Muscle layer of duodenum (tissue), 2 donors: ENCODE measurements around the gene CCDC85C.

Experiments used
- H3K27ac ChIP-seq: one replicate; pipeline ENCODE4 v1.7.0; 2013; ENCODE audit warnings: mild to moderate bottlenecking, low read length
- H3K27me3 ChIP-seq: one replicate; pipeline ENCODE4 v1.7.0; 2013; ENCODE audit warnings: low read depth, mild to moderate bottlenecking, control low read depth, low read length
- H3K36me3 ChIP-seq, 2 donors: one replicate each; pipeline ENCODE4 v1.7.0; 2013; ENCODE audit warnings: low read length in 2 of 2, control low read depth in 1 of 2, mild to moderate bottlenecking in 1 of 2; ENCODE audit not compliant: insufficient read depth in 2 of 2, control insufficient read depth in 1 of 2
- H3K4me1 ChIP-seq, 2 donors: one replicate each; pipeline ENCODE4 v1.7.0; 2013; ENCODE audit warnings: low read length in 2 of 2, mild to moderate bottlenecking in 2 of 2, control low read depth in 1 of 2, moderate library complexity in 1 of 2; ENCODE audit not compliant: insufficient read depth in 2 of 2, control insufficient read depth in 1 of 2
- H3K4me3 ChIP-seq, 2 donors: one replicate each; pipeline ENCODE4 v1.7.0; 2013; ENCODE audit warnings: low read length in 2 of 2, low read depth in 1 of 2, mild to moderate bottlenecking in 1 of 2
- H3K9me3 ChIP-seq, 2 donors: one replicate each; pipeline ENCODE4 v1.7.0; 2013; ENCODE audit warnings: low read length in 2 of 2, control low read depth in 1 of 2, mild to moderate bottlenecking in 1 of 2; ENCODE audit not compliant: control insufficient read depth in 1 of 2
- donor health status: healthy.

Gene CCDC85C

DNA sequence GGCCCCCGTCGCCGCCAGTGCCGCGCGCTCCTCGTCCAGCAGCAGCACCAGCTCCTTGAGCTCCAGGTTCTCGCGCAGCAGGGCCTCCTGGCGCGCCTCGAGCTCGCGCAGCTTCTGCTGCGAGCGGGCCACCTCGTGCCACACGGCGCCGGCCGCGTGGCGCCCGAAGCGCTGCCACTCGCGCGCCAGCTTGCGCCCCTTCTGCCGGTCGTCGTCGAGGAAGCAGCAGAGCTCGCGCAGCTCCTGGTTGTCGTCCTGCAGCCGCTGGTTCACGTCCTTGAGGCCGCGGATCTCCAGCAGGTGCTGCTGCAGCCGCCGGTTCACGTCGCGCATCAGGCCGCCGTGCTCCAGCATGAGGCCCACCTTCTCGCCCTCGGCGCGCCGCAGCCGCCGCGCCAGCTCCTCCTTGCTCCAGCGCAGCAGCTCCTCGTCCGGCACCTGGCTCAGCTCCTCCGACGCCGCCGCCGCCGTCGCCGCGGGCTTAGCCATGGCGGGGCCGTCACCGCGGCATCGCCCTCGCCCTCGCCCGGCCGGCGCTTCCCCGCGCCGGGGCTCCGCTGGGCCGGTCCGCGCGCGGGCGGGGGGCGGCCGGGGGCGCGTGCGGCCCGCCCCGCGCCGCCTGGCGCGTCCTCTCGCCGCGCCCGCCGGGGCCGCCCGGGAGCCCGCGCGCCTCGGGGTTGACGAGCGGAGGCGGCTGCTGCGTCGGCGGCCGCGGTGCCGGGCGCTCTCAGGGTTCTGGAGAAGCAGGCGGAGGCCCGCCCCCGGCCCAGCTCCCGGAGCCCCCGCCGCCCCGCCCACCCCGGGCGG lies at the start of gene CCDC85C:
Gene CCDC85C, minus strand, starts transcription at position 737 of the 807 bp plus-strand sequence. Its CDS starts 248 bp downstream, at position 489.
- Histone ChIP-seq H3K4me1 (peaks cover 10 to 39% of the 10 kb centered on the region in 2 donors), H3K36me3 (no peaks in the 10 kb centered on the region), H3K27me3 (no peaks in the 10 kb centered on the region), H3K4me3 (peak within 1 kb of the TSS; percentile 67 to 83), H3K27ac (no peak within 1 kb of the TSS), H3K9me3 (no peaks in the 10 kb centered on the region)

DNA sequence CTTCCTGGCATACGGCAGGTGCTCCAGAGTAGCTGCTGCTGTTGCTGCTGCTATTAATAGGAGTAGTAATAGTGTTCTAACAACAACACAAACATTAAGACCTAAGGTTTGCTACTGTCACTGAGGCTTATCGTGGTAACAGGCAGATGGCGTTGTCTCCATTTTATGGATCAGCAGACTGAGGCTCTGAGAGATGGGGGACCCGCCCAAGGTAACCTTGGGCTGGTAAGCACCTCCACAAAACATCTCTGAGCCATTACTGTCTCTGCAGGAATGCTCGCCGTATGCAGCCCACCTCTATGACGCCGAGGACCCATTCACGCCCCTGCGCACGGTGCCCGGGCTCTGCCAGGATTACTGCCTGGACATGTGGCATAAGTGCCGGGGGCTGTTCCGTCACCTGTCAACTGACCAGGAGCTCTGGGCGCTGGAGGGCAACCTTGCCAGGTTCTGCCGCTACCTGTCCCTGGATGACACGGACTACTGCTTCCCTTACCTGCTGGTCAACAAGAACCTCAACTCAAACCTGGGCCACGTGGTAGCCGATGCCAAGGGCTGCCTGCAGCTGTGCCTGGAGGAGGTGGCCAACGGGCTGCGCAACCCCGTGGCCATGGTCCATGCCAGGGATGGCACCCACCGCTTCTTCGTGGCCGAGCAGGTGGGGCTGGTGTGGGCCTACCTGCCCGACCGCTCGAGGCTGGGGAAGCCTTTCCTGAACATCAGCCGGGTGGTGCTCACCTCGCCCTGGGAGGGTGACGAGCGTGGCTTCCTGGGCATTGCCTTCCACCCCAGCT lies 48.1 kb upstream of the CCDC85C start:
- Histone ChIP-seq H3K27me3 (no peaks in the 10 kb centered on the region), H3K9me3 (no peaks in the 10 kb centered on the region), H3K4me3 (no peak overlapping the region), H3K27ac (no peak overlapping the region), H3K36me3 (no peaks in the 10 kb centered on the region), H3K4me1 (no peaks in the 10 kb centered on the region)

DNA sequence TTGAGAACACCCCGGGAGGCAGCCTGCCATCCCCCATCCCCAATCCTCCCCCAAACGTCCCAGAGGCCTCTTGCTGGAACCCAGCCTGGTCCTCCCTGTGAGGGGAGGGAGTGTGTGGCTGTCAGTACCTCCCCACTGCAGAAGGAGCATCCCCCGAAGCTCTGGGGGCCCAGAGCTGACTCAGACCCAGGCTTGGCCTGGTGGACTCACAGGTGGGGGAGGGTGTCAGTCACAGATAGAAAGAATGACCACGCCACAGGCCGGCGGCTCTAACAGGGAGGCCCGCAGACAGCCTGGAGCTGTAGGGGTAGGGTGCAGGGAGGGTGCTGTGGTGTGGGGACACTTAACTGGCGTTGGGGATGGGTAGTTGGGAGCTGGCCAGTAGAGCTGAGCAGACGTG lies 46.2 kb upstream of the CCDC85C start:
- H3K4me3 ChIP-seq: no peak overlapping the region
- H3K27ac ChIP-seq: no peak overlapping the region
- no peaks in the 10 kb centered on the region for H3K36me3 ChIP-seq
- no peaks in the 10 kb centered on the region for H3K27me3 ChIP-seq
- H3K9me3 ChIP-seq: no peaks in the 10 kb centered on the region
- peaks cover 0 to 9% of the 10 kb centered on the region in 2 donors for H3K4me1 ChIP-seq

DNA sequence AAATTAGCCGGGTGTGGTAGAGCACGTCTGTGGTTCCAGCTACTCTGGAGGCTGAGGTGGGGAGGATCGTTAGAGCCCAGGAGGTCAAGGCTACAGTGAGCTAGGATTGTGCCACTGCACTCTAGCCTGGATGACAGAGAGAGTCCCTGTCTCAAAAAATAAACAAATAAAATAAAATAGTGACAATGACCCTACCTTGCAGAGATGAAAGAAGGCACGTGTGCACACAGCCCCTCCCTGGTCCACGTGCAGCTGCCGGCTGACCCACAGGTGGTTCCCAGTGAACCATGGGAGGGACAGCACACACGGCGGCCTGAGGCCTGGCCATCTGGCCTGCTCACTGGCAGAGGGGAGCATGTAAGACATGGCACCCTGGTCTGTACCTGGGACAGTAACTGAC lies 45.6 kb upstream of the CCDC85C start:
- Histone ChIP-seq H3K4me3 (no peak overlapping the region), H3K4me1 (peaks cover 0 to 9% of the 10 kb centered on the region in 2 donors), H3K27ac (no peak overlapping the region), H3K36me3 (no peaks in the 10 kb centered on the region), H3K9me3 (no peaks in the 10 kb centered on the region), H3K27me3 (no peaks in the 10 kb centered on the region)

DNA sequence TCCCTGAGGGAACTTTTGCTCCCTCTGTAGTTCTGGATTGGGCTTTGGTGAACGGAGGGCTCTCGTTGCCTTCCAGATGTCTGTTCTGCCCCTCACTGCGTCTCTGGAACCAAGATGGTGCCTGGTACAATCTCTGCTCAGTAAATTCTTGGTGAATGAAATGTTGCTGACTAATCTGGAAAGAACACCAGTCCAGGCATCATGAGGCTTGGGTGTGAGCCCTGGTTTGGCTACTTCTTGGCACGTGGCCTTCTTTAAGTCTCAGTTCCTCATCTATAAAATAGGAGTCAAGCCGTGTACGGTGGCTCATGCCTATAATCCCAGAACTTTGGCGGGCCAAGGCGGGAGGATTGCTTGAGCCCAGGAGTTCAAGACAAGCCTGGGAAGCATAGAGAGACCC lies 45.2 kb upstream of the CCDC85C start:
- Histone ChIP-seq H3K4me3 (no peak overlapping the region), H3K36me3 (no peaks in the 10 kb centered on the region), H3K27me3 (no peaks in the 10 kb centered on the region), H3K27ac (no peak overlapping the region), H3K4me1 (peaks cover 0 to 9% of the 10 kb centered on the region in 2 donors), H3K9me3 (no peaks in the 10 kb centered on the region)

DNA sequence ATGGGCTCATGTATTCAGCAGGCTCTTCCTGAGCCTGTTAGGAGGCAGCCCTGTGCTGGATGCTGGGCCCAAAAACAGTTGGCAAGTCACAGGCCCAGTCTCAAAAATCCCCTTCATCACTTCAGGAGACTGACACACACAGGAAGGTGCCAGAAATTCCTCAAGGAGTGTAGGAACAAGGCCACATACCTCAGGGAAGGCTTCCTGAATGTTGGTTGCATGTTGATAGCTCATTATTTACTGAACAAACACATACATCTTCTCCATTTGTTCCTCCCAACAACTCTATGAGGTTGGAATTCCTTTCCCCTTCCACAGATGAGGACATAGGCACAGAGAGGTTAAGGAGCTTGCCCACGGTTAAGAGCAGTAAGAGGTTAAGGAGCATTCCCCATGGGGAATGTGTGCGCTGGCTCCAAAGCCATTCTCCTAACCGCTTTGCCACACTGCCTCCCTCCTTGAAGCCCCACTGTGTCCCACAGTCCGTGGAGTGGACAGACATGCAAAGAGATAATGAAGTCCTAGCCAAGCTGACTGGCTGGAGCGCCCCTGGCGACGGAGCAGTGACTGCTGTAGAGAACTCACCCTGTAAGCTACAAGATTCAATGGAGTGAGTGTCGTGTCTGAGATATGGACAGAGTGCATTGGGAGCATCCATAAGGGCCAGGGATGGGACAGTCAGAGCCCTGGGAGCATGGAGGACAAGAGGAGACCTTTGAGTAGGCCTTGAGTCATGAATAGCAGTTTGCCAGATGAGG lies 44.2 kb upstream of the CCDC85C start:
- H3K4me3 ChIP-seq: no peak overlapping the region
- peaks cover 0 to 9% of the 10 kb centered on the region in 2 donors for H3K4me1 ChIP-seq
- no peaks in the 10 kb centered on the region for H3K36me3 ChIP-seq
- no peaks in the 10 kb centered on the region for H3K9me3 ChIP-seq
- H3K27me3 ChIP-seq: no peaks in the 10 kb centered on the region
- no peak overlapping the region for H3K27ac ChIP-seq

DNA sequence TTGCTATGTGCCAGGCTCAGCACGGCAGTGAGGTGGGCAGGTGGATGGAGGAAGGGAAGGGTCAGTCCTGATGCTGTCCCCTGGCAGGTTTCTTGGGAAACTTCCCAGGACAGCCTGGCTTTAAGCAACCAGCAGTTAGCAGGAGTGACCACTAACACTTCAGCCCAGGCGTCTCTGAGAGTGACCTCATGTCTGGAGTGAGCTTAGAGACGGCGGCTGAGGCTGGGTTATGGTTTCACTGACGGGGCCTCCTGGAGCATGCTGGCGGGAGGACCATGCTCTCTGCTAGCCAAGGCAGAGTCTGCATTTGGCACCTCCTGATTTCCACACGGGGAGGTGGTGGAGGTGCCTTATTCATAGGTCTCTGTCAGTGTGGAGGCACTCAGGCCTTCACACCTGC lies 43.4 kb upstream of the CCDC85C start:
- H3K4me1 ChIP-seq: peaks cover 0 to 9% of the 10 kb centered on the region in 2 donors
- no peak overlapping the region for H3K4me3 ChIP-seq
- no peaks in the 10 kb centered on the region for H3K9me3 ChIP-seq
- no peaks in the 10 kb centered on the region for H3K36me3 ChIP-seq
- no peak overlapping the region for H3K27ac ChIP-seq
- no peaks in the 10 kb centered on the region for H3K27me3 ChIP-seq

DNA sequence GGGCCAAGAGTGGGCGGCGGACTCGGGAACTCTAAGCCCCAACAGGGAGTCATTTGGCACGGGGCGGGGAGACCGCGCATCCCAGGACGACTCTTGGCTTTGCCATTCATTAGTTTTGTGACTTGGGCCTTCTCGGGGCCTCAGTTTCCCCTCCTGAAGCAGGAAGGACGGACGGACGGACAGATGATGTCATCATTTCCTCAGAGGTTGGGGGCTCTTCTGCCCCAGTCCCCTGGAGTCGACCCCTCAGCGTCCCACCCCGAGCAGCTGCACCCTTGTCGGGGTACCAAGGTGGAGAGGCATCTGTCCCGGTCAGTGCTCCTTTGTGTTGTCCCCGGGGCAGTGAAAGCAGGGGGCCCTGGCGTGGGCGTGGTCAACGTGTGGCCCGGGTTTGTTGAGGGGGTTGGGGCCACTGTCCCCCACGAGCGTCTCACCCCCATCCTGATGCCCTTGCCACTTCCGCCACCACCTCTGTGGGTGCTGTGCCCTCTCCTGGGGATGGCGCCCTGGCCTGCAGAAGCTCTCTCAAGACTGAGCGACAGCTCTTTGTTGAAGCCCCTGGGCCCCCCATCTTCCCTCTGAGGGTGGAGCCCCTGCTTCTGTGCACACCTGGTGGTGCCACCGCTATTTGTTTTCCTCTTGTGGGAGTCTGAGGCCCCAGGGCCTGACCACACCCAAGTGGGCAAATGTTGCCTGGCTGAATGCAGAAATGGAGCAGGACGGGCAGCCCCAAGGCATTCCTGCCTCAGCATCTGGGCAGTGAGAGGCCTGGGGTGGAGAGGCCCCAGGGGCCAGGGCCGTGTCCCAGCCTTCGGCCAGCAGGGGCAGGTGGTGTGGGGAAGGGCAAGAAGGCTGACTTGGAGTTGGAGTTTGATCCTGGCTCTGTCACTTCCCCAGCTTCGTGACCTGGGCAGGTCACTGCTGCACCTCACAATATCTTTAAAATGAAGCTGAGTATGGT lies 41.8 kb upstream of the CCDC85C start:
- H3K4me3 ChIP-seq: peak overlapping the region in 1 of 2 donors; percentile 68
- no peak overlapping the region for H3K27ac ChIP-seq
- H3K36me3 ChIP-seq: no peaks in the 10 kb centered on the region
- H3K27me3 ChIP-seq: no peaks in the 10 kb centered on the region
- H3K4me1 ChIP-seq: peaks cover 0 to 9% of the 10 kb centered on the region in 2 donors
- no peaks in the 10 kb centered on the region for H3K9me3 ChIP-seq

DNA sequence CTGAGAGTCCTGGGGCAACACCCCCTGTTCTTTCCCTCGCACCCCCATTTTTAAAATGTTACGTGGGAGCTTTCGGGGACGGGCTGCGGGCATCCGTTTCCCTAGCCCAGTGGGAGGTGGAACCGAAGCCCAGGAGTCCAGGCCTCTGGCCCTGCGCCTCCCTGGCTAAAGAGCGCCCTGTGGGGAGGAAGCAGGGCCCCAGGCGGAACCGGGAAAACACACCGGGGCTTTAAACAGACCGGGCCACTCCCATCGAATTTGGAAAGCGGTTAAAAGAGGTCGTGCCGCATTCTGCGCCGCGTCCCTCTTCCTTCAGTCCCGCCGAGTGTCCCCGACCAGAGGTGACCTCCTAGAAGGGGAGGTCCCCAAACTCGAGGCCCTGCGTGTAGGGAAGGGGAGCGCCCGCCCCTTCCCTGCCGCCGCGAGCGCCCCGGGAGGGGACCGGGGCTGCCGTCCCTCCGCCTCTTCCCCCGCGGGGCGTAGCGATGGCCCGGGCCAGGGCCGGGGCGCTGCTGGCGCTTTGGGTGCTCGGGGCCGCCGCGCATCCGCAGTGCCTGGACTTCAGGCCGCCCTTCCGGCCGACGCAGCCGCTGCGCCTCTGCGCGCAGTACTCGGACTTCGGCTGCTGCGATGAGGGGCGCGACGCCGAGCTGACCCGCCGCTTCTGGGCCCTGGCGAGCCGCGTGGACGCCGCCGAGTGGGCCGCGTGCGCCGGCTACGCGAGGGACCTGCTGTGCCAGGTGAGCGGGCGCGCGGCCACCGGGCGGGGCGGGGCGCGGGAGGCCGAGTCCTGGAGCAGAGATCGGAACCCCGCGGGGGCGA lies 40.9 kb upstream of the CCDC85C start, which contains the start of gene HHIPL1:
Gene HHIPL1, plus strand, starts transcription at position 407 of the 822 bp plus-strand sequence. Its CDS starts 79 bp downstream, at position 486.
- Histone ChIP-seq H3K4me3 (peak within 1 kb of the TSS in 1 of 2 donors; percentile 68), H3K36me3 (no peaks in the 10 kb centered on the region), H3K9me3 (no peaks in the 10 kb centered on the region), H3K4me1 (peaks cover 0 to 9% of the 10 kb centered on the region in 2 donors), H3K27me3 (no peaks in the 10 kb centered on the region), H3K27ac (no peak within 1 kb of the TSS)
